Vagina (tissue), 2 donors: ENCODE measurements around the gene SEMA6D. TPM values are rescaled to one million over a fixed set of nuclear protein-coding genes. Genes with fewer than 3 reads are reported as not detected.

ENCODE experiments used
- DNase-seq, 2 donors: peaks; one replicate each; pipeline ENCODE4 v3.0.0-alpha.2; 2017; ENCODE audit errors: extremely low spot score in 2 of 2
- H3K27ac ChIP-seq: fragments of 200-600 bp; sonication (generic); one replicate; pipeline ENCODE4 v1.5.1; 2019
- H3K27me3 ChIP-seq: fragments of 200-600 bp; sonication (generic); one replicate; pipeline ENCODE4 v1.5.1; 2019
- H3K36me3 ChIP-seq, 2 donors: fragments of 200-600 bp; sonication (generic); one replicate each; pipeline ENCODE4 v1.5.1; 2017 to 2019
- H3K4me1 ChIP-seq: fragments of 200-600 bp; sonication (generic); one replicate; pipeline ENCODE4 v1.5.1; 2019
- H3K4me3 ChIP-seq, 2 donors: fragments of 200-600 bp; sonication (generic); 1 replicate in 1 of 2; 2 replicates in 1 of 2; pipeline ENCODE4 v1.5.1; 2016 to 2019
- H3K9me3 ChIP-seq: fragments of 200-600 bp; sonication (generic); one replicate; pipeline ENCODE4 v1.5.1; 2019
- POLR2A ChIP-seq, 2 donors: fragments of 450-650 bp; IDR thresholded peaks; one replicate each; pipeline ENCODE4 v1.6.1; 2017; ENCODE audit warnings: antibody characterized with exemption in 2 of 2, mild to moderate bottlenecking in 2 of 2, moderate library complexity in 2 of 2
- POLR2AphosphoS5 ChIP-seq, 2 donors: sonication (generic); formaldehyde crosslinking; IDR thresholded peaks; one replicate each; pipeline ENCODE4 v1.9.0; 2017; ENCODE audit warnings: antibody characterized with exemption in 2 of 2, mild to moderate bottlenecking in 2 of 2, low read depth in 1 of 2; ENCODE audit not compliant: insufficient read depth in 1 of 2
- intact Hi-C: fragments of 100-400 bp; cut with DNase I; formaldehyde crosslinking; loops from one replicate; pipeline ENCODE4 v1.15.1; 2023
- total RNA-seq: library from RNA; depleted of rRNA; stranded (reverse); fragments of >200 nt; gene quantifications from one replicate; pipeline ENCODE4 v1.2.3, GENCODE V29; 2016
- TF ChIP-seq, protein P1 (sequence below), 3 experiments: fragments of 450-650 bp in 2 of 3; fragments of 200-600 bp in 1 of 3; sonication (generic) in 1 of 3; IDR thresholded peaks; one replicate each; pipeline ENCODE4 v1.5.1; 2017 to 2019; ENCODE audit warnings: antibody characterized with exemption in 3 of 3, mild to moderate bottlenecking in 2 of 3, moderate library complexity in 2 of 3

Gene SEMA6D
- total RNA-seq, 1 donor from 2014 or later = 34.9 TPM

GRCh38 chr15:47675735-47676134 is 41.6 kb upstream of the SEMA6D start:
- TF ChIP-seq POLR2A (IDR thresholded peaks at IDR 0.05) = no peak
- TF ChIP-seq, protein P1, sequence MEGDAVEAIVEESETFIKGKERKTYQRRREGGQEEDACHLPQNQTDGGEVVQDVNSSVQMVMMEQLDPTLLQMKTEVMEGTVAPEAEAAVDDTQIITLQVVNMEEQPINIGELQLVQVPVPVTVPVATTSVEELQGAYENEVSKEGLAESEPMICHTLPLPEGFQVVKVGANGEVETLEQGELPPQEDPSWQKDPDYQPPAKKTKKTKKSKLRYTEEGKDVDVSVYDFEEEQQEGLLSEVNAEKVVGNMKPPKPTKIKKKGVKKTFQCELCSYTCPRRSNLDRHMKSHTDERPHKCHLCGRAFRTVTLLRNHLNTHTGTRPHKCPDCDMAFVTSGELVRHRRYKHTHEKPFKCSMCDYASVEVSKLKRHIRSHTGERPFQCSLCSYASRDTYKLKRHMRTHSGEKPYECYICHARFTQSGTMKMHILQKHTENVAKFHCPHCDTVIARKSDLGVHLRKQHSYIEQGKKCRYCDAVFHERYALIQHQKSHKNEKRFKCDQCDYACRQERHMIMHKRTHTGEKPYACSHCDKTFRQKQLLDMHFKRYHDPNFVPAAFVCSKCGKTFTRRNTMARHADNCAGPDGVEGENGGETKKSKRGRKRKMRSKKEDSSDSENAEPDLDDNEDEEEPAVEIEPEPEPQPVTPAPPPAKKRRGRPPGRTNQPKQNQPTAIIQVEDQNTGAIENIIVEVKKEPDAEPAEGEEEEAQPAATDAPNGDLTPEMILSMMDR (IDR thresholded peaks at IDR 0.05) = no peak
- no peak for TF ChIP-seq POLR2AphosphoS5 (IDR thresholded peaks at IDR 0.05; ENCODE audit: insufficient read depth in 1 of 2, low read depth in 1 of 2)
- Histone ChIP-seq H3K9me3 (no peaks in the 10 kb centered on the region), H3K27me3 (no peaks in the 10 kb centered on the region), H3K27ac (no peak overlapping the region), H3K36me3 (no peaks in the 10 kb centered on the region), H3K4me3 (no peak overlapping the region), H3K4me1 (no peaks in the 10 kb centered on the region)
- no peak for DNase-seq
- intact Hi-C loops = no loop called here

DNA sequence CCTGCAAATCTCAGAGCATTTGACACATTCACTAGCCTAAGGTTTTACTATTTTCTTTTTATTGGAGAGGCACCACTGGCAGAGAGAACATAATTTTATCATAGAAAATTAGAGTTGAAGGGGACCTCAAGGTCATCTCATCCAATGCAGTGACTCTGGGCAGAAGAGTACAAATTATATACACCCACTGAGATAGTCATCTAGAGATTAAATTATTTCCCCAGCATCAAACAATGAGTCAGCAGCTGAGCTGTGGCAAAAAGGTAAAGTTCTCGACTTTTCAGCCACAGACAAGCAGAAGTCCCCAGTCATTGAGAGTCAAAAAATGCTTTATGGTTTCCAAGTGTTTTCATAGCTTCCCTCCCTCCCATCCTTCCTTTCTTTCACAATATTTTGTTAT is 39.3 kb upstream of the SEMA6D start:
- no peaks in the 10 kb centered on the region for H3K27me3 ChIP-seq
- H3K4me1 ChIP-seq = no peaks in the 10 kb centered on the region
- no peak for DNase-seq
- no peak overlapping the region for H3K4me3 ChIP-seq
- TF ChIP-seq POLR2A (IDR thresholded peaks at IDR 0.05) (no peak), POLR2AphosphoS5 (IDR thresholded peaks at IDR 0.05; ENCODE audit: insufficient read depth in 1 of 2, low read depth in 1 of 2) (no peak)
- TF ChIP-seq, protein P1 (IDR thresholded peaks at IDR 0.05) = no peak
- no peak overlapping the region for H3K27ac ChIP-seq
- H3K36me3 ChIP-seq = no peaks in the 10 kb centered on the region
- intact Hi-C loops = no loop called here
- H3K9me3 ChIP-seq = no peaks in the 10 kb centered on the region

- H3K9me3 ChIP-seq = no peaks in the 10 kb centered on the region
- TF ChIP-seq POLR2AphosphoS5 (IDR thresholded peaks at IDR 0.05; ENCODE audit: insufficient read depth in 1 of 2, low read depth in 1 of 2) (no peak), POLR2A (IDR thresholded peaks at IDR 0.05) (no peak)
- no peak overlapping the region for H3K4me3 ChIP-seq
- H3K27ac ChIP-seq = no peak overlapping the region
- DNase-seq = no peak
- no peaks in the 10 kb centered on the region for H3K36me3 ChIP-seq
- H3K4me1 ChIP-seq = no peaks in the 10 kb centered on the region
- intact Hi-C loops = no loop called here
- H3K27me3 ChIP-seq = no peaks in the 10 kb centered on the region
Observed at GRCh38 chr15:47682661-47683060, 34.6 kb upstream of the SEMA6D start.

DNA sequence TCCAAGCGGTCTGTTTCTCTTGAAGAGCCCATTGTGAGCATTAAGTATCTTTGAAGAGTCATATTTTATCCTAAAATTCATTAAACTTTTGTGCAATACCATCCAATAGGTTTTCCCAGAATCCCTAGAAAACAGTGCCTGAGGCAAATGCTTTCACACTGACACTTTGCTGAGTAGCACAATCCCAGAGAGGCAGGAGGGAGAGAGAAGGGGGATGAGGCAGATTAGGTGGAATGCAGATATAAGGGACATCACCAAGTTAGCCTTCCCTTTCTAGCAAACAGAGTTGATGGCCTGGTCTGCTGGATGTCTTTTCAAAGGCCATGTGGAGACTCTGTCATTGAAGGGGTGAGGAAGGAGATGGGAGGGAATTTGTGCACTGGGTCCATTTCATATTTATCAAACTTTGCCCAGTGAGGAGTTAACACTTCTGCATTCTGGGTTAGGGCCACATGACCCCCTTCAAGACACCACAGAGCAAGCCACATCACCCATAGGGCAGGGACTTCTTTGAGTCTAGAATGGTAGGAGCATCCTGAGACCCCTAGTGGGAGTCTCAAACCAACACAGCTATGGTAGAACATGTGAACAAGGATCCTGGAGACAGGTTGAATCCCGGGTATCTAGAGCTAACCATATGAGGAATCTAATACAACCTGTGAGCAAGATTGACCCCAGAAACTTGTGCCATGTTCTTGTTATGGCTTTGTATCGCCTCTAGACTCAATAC is 32.0 kb upstream of the SEMA6D start:
- DNase-seq = no peak
- Histone ChIP-seq H3K4me1 (no peaks in the 10 kb centered on the region), H3K36me3 (no peaks in the 10 kb centered on the region), H3K27ac (no peak overlapping the region), H3K9me3 (no peaks in the 10 kb centered on the region), H3K4me3 (no peak overlapping the region), H3K27me3 (no peaks in the 10 kb centered on the region)
- intact Hi-C loops = no loop called here
- TF ChIP-seq POLR2AphosphoS5 (IDR thresholded peaks at IDR 0.05; ENCODE audit: insufficient read depth in 1 of 2, low read depth in 1 of 2) (no peak), POLR2A (IDR thresholded peaks at IDR 0.05) (no peak)
- TF ChIP-seq, protein P1 (IDR thresholded peaks at IDR 0.05) = no peak

DNA sequence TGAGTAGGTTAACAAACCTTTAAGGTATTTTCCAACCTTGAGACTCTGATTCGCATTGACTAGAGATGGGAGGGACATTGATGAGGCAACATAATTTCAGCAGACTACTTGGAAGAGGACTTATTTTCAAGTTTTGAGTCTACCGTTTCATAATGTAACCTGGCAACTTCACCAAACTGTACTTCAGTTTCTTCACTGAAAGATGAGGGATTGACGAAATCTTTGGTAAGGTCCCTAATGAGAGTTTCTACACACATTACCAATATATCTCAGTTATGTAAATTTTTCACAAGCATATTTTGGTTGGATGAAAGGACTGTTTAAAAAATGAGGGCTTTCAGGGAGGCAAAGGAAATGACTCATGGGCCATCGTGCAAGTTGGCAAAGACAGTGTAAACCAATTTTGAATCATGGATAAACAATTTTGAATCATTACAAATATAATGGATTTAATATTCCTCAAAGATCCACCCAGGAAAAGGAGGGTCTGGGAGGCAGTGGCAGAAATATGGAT is 28.7 kb upstream of the SEMA6D start:
- intact Hi-C loops = no loop called here
- Histone ChIP-seq H3K4me1 (no peaks in the 10 kb centered on the region), H3K27me3 (no peaks in the 10 kb centered on the region), H3K27ac (no peak overlapping the region), H3K9me3 (no peaks in the 10 kb centered on the region), H3K36me3 (no peaks in the 10 kb centered on the region), H3K4me3 (no peak overlapping the region)
- DNase-seq = no peak
- TF ChIP-seq, protein P1 (IDR thresholded peaks at IDR 0.05) = no peak
- no peak for TF ChIP-seq POLR2A (IDR thresholded peaks at IDR 0.05)
- TF ChIP-seq POLR2AphosphoS5 (IDR thresholded peaks at IDR 0.05; ENCODE audit: insufficient read depth in 1 of 2, low read depth in 1 of 2) = no peak
